HG03060 (cell line): ENCODE measurements around the gene GPS2.

Experiments used
- ATAC-seq: cut with Tn5 transposase; IDR thresholded peaks from one replicate; pipeline ENCODE4 v1.9.1; 2021; ENCODE audit warnings: low read depth, moderate number of reproducible peaks; ENCODE audit not compliant: unreplicated experiment

The GPS2 gene, protein sequence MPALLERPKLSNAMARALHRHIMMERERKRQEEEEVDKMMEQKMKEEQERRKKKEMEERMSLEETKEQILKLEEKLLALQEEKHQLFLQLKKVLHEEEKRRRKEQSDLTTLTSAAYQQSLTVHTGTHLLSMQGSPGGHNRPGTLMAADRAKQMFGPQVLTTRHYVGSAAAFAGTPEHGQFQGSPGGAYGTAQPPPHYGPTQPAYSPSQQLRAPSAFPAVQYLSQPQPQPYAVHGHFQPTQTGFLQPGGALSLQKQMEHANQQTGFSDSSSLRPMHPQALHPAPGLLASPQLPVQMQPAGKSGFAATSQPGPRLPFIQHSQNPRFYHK

DNA sequence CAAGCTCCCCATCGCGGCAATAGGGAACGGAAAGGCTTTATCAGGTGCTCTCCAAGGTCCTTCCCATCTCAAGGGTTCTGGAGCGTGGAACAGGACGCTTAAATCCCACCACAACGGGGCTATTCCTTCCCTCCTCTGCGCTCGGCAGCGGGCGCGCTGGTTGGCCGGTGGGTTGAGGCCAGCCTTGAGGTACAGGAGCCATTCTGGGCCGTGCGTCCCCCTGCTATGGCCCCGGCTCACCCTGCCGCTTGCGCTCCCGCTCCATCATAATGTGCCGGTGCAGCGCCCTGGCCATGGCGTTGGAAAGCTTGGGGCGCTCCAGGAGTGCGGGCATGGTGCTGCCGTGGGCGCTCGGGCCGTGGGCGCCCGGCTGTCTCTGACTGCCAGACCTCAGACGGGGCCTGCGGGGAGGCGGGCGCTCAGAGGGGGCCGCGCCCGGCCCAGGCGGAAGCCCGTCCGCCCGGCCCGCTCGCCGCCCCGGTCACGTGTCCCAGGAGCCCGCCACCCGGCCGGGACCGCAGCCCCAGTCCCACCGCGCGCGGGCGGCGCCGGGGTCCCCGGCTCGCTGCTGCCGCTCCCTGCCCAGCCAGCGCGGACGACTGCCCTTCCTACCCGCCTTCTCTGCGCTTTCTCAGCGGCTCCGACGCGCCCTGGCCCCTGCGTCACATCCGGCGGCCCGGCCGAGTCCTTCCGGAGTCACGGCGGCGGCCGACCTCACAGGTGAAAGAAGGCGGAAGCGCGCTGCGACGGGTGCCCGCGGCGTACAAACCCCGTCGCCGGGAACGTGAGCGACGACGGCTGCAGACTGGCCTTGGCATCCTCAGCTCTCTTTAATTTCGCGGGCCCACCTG is at the start of gene GPS2:
Gene GPS2 (minus strand): TSS at position 642 of the 851 bp plus-strand sequence. CDS start 308 bp downstream, at position 334.
- no peak for ATAC-seq

DNA sequence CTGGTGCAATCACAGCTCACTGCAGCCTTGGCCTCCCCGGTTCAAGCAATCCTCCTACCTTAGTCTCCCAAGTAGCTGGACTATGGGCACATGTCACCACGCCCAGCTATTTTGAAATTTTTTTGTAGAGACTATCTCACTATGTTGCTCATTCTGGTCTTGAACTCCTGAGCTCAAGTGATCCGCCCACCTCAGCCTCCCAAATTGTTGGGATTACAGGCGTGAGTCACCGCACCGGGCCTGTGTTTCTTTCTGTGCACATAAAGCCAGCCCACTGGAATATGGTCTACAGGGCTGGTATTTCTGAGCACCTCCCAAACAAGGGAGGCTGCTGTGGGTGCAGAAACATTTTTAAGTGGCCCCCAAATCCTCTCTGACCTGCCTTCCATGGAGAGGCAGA is 48.2 kb upstream of the GPS2 start:
- ATAC-seq, result no peak

DNA sequence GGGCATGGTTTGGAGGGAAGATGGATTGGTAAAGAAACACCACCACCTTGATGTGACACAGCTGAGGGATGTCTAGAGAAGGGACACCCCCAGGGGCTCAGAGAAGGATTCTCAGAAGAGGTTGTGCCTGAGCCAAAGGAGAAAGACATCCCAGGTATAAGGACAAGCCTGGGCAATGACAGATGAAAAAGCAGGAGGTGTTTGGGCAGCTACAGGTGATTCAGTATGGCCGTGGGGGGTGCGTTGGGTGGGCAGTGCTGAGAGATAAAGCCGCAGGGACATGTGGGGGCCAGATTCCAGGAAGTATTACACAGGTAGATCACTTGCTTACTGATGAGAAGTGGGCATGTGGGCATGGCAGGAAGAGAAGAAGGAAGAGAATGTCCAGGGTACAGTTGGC is 46.7 kb upstream of the GPS2 start:
- ATAC-seq, result no peak

DNA sequence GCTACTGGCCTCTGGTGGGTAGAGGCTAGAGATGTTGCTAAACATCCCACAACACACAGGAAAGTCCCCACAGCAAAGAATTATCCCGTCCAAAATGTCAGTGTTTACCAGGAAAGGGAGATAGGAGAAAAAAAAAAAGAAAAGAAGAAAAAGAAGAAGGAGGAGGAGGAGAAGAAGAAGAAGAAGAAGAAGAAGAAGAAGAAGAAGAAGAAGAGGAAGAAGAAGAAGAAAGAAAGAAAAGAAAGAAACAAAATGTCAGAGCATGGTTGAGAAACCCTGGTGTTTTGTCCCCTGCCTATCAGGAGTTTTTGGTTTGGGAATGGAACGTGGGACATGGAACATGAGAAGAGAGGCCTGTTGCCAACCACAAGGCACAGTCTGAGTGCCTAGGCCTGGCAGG is 42.2 kb upstream of the GPS2 start:
- ATAC-seq, result no peak

DNA sequence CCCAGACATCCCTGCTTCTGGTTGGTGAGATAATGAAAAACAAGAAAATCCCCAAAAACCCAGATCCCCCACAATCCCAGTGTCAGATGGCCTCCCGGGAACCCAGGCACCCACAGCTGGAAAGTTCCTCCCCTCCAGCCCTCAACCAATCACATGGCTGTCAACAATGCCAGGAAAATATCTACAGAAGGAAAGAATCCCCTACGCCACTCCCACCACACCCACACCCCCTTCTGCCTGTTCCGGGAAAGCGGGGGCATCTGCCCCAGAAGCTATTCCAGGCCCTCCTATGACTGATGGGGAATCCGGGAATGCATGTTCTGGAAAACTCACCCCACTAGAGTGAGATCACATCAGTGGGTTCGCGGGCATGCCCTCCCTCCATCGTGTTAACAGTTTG is 41.6 kb upstream of the GPS2 start:
- no peak for ATAC-seq

DNA sequence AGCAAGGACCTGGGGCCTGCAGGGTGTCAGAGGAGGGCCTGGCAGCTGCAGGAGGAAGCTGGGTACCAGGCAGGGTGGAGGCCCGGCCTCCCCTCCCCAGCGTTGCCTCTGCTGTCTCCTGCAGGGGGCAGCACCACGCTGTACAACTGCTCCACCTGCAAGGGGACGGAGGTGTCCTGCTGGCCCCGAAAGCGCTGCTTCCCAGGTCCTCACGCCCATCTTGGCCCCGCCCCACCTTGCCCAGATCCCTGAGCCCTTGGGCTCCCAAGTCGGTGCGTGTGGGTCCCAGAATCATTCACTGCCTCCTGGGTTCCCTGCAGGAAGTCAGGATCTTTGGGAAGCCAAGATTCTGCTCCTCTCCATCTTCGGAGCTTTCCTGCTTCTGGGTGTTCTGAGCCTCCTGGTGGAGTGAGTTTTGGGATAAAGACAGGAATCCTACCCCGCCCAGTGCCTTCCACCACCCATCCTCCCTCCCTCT is 41.0 kb upstream of the GPS2 start:
- no peak for ATAC-seq

DNA sequence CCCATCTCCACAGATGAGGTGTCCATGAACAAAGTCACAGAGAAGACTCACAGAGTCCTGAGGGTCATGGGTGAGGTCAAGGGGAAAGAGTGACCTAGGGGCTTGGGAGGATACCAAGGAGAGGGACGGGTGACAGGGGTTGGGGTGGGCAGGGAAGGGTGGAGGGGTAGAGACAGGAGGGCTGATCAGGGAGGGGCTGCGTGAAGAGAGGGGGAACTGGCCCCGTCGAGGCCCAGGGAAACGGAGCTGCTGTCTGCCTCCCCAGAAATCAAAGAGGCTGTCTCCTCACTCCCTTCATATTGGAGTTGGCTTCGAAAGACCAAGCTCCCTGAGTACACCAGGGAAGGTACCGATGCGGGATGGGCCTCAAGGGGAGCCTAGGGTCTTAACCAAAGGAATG is 40.4 kb upstream of the GPS2 start:
- no peak for ATAC-seq

DNA sequence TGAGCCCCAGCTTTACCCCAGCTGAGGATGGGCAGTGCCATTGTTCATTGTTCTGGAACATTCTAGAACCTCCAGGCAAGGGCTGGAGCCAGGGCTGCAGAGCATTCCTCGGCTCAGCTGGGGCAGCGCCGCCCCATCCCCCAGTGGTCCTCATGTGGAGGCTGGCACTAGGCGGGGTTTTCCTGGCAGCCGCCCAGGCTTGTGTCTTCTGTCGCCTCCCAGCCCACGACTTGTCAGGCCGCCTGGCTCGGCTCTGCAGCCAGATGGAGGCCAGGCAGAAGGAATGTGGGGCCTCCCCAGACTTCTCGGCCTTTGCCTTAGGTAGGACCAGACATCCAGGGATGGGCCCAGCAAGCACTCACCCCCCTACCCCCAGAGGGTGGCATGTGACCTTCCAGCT is 39.9 kb upstream of the GPS2 start, which contains the start of gene TMEM95:
Gene TMEM95 (plus strand): TSS at position 104 of the 400 bp plus-strand sequence. CDS start 49 bp downstream, at position 153.
- no peak for ATAC-seq

DNA sequence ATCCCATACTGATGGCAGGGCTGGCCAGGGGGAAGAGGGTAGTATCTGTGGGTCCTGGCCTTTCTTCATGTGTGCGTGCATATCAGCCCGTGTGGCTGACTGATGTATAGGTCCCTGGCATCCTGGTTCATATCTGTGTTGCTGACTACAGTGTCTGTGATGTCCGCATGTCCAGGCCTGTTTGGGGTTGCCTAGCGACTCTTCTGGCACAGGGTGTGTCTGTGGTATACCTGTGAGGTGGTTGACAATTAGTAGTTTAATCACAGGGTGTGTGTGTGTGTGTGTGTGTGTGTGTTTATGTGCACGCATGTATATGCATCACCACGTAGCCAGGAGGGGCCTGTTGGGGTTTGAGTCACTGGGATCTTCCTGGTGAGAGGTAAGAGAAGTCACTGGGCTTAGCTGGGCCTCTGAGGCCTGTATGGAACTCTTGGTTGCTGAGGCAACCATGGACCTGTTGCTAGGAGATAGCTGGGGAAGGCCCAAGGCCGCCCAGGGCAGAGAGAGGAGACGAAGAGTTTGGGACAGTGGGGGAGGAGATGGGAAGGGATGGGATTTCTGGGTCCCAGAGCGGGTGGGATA is 39.2 kb upstream of the GPS2 start:
- no peak for ATAC-seq

DNA sequence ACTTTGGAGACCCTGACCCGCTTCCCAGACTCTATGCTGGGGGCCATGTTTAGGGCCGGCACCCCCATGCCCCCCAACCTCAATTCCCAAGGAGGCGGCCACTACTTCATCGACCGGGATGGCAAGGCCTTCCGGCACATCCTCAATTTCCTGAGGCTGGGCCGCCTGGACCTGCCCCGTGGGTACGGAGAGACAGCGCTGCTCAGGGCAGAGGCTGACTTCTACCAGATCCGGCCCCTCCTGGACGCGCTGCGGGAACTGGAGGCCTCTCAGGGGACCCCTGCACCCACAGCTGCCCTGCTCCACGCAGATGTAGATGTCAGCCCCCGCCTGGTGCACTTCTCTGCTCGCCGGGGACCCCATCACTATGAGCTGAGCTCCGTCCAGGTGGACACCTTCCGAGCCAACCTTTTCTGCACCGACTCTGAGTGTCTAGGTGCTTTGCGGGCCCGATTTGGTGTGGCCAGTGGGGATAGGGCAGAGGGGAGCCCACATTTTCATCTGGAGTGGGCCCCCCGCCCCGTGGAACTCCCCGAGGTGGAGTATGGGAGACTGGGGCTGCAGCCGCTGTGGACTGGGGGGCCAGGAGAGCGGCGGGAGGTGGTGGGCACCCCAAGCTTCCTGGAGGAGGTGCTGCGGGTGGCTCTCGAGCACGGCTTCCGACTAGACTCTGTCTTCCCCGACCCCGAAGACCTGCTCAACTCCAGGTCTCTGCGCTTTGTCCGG is 37.9 kb upstream of the GPS2 start:
- no peak for ATAC-seq

DNA sequence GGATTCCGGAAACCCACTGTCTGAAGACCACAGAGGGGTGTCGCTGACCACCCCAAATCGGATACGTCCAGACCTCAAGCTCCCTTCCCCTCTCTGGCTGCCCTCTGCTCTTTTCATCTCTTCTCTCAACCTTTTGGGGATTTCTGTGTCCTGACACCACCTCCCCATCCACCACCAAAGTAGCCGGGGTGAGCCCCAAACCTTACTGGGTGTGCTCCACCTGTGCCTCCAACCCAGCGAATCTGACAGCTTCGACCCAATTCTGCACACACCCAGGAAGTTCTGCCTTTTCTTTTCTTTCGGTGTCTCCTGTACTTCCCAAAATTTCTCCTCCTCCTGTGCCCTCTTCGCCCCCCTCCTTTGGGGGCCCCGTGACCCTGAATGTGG is 37.3 kb upstream of the GPS2 start:
- ATAC-seq, result no peak

DNA sequence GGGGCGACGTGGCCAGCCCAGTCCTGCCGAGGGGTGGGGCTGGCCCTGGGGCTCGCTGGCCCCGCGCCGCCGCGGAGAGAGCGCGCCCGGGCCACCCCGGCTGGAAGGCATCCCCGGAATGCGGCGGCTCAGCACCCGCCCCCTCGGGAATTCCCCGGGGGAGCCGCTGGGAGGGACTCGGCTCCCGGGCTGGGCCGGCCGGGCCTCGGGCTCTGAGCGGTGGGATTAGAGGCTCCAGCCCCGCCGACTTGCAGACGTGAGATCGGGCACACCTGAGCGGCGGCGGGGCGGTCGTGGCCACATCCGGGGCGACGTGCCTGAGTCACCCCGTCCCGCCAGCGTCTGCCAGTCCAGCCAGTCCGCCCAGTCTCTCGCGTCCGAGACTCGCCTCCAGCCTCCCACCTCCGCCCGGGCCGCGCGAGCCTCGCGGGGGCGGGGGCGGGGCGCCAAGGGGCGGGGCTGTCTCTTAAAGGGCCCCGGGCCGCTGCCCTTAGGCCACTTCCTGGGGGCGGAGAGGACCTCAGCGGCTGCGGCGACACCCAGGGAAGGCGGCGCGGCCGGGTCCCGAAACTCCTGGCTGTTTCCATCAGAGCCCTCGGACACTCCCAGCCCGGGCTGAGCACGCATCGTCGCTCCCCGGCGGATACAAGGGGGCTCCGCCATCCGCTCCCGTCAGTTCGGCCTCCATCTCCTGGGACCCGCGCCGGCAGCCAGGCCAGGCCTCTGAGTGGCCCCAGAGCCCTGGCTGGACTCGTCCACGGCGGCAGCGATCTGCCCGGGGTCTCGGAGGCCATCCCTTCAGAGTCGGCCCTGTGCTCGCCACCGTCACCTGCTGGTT is 36.7 kb upstream of the GPS2 start, which contains the start of gene KCTD11:
Gene KCTD11 (plus strand): TSS at position 498 of the 838 bp plus-strand sequence.
- ATAC-seq, result peak; percentile 36

DNA sequence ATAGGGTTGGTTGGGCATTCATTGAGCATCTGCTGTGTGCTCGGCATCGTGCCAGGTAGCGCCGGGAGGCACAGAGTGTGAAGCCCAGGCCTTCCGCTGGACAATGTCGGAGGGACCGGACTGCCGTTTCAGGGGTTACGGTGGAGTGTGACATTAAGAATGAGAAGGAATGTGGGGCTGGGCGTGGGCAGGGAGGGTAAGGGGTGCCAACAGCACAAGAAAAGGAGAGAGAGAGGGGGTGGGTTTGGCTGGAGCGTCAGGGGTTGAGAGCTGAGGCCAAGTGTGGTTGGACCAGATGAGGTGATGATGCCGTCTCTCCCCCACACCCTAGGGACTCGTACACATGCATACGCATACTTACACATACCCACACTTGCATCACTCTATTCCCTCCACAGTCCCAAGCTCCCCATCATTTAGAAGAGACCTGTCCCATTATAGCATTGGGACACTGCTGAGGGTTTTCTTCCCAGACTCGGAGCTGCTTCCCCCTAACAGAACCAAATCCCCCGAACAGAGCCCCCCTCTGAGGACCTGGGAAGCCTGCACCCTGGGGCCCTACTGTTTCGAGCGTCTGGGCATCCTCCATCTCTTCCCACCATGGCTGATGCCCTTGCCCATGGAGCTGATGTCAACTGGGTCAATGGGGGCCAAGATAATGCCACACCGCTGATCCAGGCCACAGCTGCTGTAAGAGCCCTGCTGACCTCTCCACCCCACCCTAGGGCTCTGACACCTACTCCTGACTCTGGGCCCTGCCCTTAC is 33.5 kb upstream of the GPS2 start:
- no peak for ATAC-seq

DNA sequence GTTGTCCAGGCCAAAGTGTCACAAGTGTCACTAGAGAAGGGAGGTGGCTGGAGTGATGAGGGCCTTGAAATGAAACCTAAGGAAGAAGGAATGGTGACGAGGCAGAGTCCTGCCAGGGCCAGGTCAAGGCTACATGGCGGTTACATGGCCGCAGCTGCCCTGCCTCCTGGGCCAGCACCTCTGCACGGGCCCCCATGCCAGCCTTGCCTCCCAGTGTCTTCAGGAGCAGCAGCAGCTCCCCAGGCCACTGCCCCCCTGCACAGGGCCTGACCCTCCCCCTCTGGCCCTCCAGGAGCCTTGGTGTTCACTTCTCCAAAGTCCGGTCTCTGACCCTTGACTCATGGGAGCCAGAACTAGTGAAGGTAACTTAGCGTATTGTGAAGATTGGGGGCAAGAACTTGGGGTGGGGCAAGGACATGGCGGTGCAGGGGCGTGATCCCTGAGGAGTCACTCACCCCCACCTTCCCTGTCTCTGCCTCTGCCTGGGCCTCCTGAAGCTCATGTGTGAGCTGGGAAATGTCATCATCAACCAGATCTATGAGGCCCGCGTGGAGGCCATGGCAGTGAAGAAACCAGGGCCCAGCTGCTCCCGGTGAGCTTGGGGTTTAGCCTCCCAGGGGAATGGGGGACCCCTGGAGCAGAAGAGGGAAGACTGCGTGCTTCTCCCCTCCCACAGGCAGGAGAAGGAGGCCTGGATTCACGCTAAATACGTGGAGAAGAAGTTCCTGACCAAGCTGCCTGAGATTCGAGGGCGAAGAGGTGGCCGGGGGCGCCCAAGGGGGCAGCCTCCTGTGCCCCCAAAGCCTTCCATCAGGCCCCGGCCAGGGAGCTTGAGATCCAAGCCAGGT is 32.7 kb upstream of the GPS2 start:
- no peak for ATAC-seq

DNA sequence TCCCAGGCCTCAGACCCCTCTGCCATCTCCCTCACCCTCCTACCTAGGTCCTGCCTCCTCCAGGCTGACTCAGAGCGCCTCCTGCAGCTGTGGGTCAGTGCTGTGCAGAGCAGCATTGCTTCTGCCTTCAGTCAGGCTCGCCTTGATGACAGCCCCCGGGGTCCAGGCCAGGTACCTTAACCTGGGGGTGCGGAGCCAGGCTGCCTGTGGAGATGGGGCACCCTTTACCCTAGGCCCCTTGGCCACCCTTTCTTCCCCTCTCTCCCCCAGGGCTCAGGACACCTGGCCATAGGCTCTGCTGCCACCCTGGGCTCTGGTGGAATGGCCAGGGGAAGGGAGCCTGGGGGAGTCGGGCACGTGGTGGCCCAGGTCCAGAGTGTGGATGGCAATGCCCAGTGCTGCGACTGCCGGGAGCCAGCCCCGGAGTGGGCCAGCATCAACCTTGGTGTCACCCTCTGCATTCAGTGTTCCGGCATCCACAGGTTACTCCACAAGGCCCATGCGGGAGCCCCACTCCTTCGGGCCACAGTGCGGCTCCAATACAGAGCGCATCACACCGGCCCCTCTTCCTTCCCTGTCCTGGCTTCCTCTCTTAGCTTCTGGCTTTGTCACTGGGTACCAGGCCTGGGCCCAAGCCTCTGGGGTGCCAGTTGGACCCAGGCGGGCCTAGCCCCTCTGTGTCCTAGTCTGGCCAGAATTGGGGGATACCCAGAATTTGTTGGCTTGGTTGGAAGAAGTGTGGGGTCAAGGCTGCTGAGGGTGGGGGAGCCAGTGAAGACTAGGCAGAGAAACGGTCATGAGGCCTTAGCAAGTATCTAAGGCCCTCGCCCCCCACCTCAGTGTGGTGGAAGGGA is 31.8 kb upstream of the GPS2 start:
- ATAC-seq, result no peak

DNA sequence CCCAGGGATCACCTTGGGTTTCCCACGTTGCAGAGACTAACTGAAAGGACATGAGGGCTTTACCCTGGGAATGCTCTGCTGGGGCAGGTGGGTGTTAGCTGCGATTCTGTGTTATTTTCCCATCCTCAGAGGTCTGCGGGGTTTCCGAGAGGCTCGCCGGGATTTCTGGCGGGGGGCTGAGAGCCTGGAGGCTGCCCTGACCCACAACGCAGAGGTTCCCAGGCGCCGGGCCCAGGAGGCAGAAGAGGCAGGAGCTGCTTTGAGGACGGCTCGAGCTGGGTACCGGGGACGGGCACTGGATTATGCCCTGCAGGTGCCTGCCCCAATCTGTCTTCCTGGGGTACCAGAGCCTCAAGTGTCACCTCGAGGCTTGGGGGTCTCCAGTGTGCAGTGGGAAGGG is 28.1 kb upstream of the GPS2 start:
- no peak for ATAC-seq

DNA sequence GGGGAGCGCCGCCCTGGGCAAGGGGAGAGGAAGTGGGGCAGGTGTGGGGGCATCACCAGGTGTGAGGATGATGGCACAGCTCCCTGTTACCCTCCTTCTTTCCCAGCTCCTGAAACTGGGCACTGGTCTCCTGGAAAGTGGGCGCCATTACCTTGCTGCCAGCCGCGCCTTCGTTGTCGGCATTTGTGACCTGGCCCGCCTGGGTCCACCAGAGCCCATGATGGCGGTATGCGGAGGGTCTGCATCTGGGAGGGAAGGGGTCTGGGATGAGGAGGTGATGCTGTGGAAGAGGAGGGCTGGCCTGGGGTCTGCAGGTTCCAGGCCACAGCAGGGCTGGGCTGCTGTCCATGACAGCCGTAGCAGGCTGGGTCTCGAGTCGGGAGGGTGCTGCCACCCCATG is 26.7 kb upstream of the GPS2 start:
- no peak for ATAC-seq
